ENCODE results near the gene ELOF1.
"Not testable (repeated sequence)": the region's sequence is repeated elsewhere in the genome, so short reads cannot be mapped to it uniquely, and the experiment has no call there.

Gene ELOF1

GRCh38 chr19:11558881-11559828, at the start of gene ELOF1:
TSS of gene ELOF1 (minus strand) at chr19:11559230. CDS start at chr19:11554347, 4,883 bp downstream.
- DNase-seq: peak; percentile 99

- no peak for DNase-seq
These were observed 47.5 kb upstream of the ELOF1 start for GRCh38 chr19:11606484-11606883.

- DNase-seq: not testable (repeated sequence)
These were observed 40.7 kb upstream of the ELOF1 start for GRCh38 chr19:11599704-11600103.

GRCh38 chr19:11598746-11599145, 39.7 kb upstream of the ELOF1 start:
- DNase-seq: no peak

GRCh38 chr19:11598103-11598483, 39.1 kb upstream of the ELOF1 start:
- DNase-seq: no peak

GRCh38 chr19:11597202-11598102, 38.4 kb upstream of the ELOF1 start, which contains the start of gene ZNF627:
TSS of gene ZNF627 (plus strand) at chr19:11597483. CDS start at chr19:11597628, 145 bp downstream.
- peak; percentile 98 for DNase-seq

- no peak for DNase-seq
These were observed 37.1 kb upstream of the ELOF1 start for GRCh38 chr19:11596156-11596555.

GRCh38 chr19:11594084-11594483, 35.1 kb upstream of the ELOF1 start:
- no peak for DNase-seq

- DNase-seq: no peak
These were observed 29.1 kb upstream of the ELOF1 start for GRCh38 chr19:11587975-11588631.

- peak; percentile 82 for DNase-seq
These were observed 28.4 kb upstream of the ELOF1 start for GRCh38 chr19:11587302-11587974.

- no peak for DNase-seq
These were observed 27.3 kb upstream of the ELOF1 start for GRCh38 chr19:11586331-11586730.

GRCh38 chr19:11581740-11582139, 22.7 kb upstream of the ELOF1 start:
- DNase-seq: peak; percentile 68

- no peak for DNase-seq
These were observed 21.1 kb upstream of the ELOF1 start for GRCh38 chr19:11580116-11580515.

- peak; percentile 37 for DNase-seq
These were observed 19.5 kb upstream of the ELOF1 start for GRCh38 chr19:11578258-11579142.

- DNase-seq: no peak
These were observed 18.6 kb upstream of the ELOF1 start, which contains the start of gene ACP5 for GRCh38 chr19:11577451-11578257. TSS of gene ACP5 (minus strand) at chr19:11577645. CDS start at chr19:11577317, 328 bp downstream.

- no peak for DNase-seq
These were observed 17.2 kb upstream of the ELOF1 start for GRCh38 chr19:11576227-11576626.

- no peak for DNase-seq
These were observed 15.7 kb upstream of the ELOF1 start for GRCh38 chr19:11574689-11575088.

- DNase-seq: not testable (repeated sequence)
These were observed 14.7 kb upstream of the ELOF1 start for GRCh38 chr19:11573763-11574162.

- DNase-seq: not testable (repeated sequence)
These were observed 14.3 kb upstream of the ELOF1 start for GRCh38 chr19:11573354-11573753.

- no peak for DNase-seq
These were observed 11.0 kb upstream of the ELOF1 start for GRCh38 chr19:11570039-11570462.
